H9 (cell line): ENCODE measurements around the gene CCL17. TPM values are rescaled to one million over a fixed set of nuclear protein-coding genes. Genes with fewer than 3 reads are reported as not detected.
A peak's percentile ranks its signal among the peaks of the same experiment; 100 is the strongest.

ENCODE experiments used
- DNase-seq: peaks from one replicate; pipeline ENCODE4 v3.0.0-alpha.2; 2017
- H2AFZ ChIP-seq: one replicate; pipeline ENCODE4 v1.6.1; 2013; ENCODE audit warnings: mild to moderate bottlenecking, low read length, control low read depth, moderate library complexity
- H2AK5ac ChIP-seq: 2 replicates; pipeline ENCODE4 v1.6.1; 2013; ENCODE audit warnings: low read length, control low read depth, mixed read lengths; ENCODE audit not compliant: insufficient read length
- H2BK120ac ChIP-seq: one replicate; pipeline ENCODE4 v1.6.1; 2013; ENCODE audit warnings: low read depth, mild to moderate bottlenecking, low read length, control low read depth, inconsistent platforms; ENCODE audit not compliant: poor library complexity, severe bottlenecking
- H2BK12ac ChIP-seq: 2 replicates; pipeline ENCODE4 v1.6.1; 2013; ENCODE audit warnings: low read length, control low read depth, mixed read lengths, low read depth; ENCODE audit not compliant: insufficient read length
- H2BK15ac ChIP-seq: 2 replicates; pipeline ENCODE4 v1.6.1; 2013; ENCODE audit warnings: low read depth, low read length, control low read depth
- H2BK20ac ChIP-seq: one replicate; pipeline ENCODE4 v1.6.1; 2013; ENCODE audit warnings: low read depth, mild to moderate bottlenecking, low read length, control low read depth, inconsistent platforms; ENCODE audit not compliant: poor library complexity, severe bottlenecking
- H2BK5ac ChIP-seq: 2 replicates; pipeline ENCODE4 v1.6.1; 2013; ENCODE audit warnings: low read length, control low read depth, mixed read lengths; ENCODE audit not compliant: insufficient read length
- H3K14ac ChIP-seq: 2 replicates; pipeline ENCODE4 v1.6.1; 2013; ENCODE audit warnings: low read length, control low read depth; ENCODE audit not compliant: insufficient read depth
- H3K18ac ChIP-seq: 2 replicates; pipeline ENCODE4 v1.6.1; 2013; ENCODE audit warnings: low read depth, mild to moderate bottlenecking, mixed read lengths, low read length, control low read depth; ENCODE audit not compliant: insufficient read length
- H3K23ac ChIP-seq: 2 replicates; pipeline ENCODE4 v1.6.1; 2013; ENCODE audit warnings: low read length, control low read depth, mixed read lengths, low read depth; ENCODE audit not compliant: insufficient read length
- H3K23me2 ChIP-seq: 2 replicates; pipeline ENCODE4 v1.6.1; 2013; ENCODE audit warnings: low read depth, mild to moderate bottlenecking, mixed read lengths, low read length, control low read depth; ENCODE audit not compliant: insufficient read length, poor library complexity, severe bottlenecking
- H3K27ac ChIP-seq: 2 replicates; pipeline ENCODE4 v1.5.1; 2013; ENCODE audit warnings: low read length, control low read depth, mixed read lengths, low read depth; ENCODE audit not compliant: insufficient read length
- H3K27me3 ChIP-seq: 2 replicates; pipeline ENCODE4 v1.6.1; 2013; ENCODE audit warnings: low read length, control low read depth, inconsistent platforms; ENCODE audit not compliant: insufficient read depth
- H3K4ac ChIP-seq: 2 replicates; pipeline ENCODE4 v1.6.1; 2013; ENCODE audit warnings: low read depth, mild to moderate bottlenecking, control low read depth, inconsistent platforms, low read length, moderate library complexity
- H3K4me1 ChIP-seq: 2 replicates; pipeline ENCODE4 v1.6.1; 2013; ENCODE audit warnings: low read length, control low read depth, inconsistent platforms; ENCODE audit not compliant: insufficient read depth
- H3K4me2 ChIP-seq: 2 replicates; pipeline ENCODE4 v1.6.1; 2013; ENCODE audit warnings: low read length, control low read depth, mixed read lengths; ENCODE audit not compliant: insufficient read length, insufficient read depth
- H3K56ac ChIP-seq: 2 replicates; pipeline ENCODE4 v1.6.1; 2013; ENCODE audit warnings: low read depth, mild to moderate bottlenecking, mixed read lengths, low read length, control low read depth; ENCODE audit not compliant: insufficient read length
- H3K79me1 ChIP-seq: 2 replicates; pipeline ENCODE4 v1.6.1; 2013; ENCODE audit warnings: low read depth, mild to moderate bottlenecking, moderate library complexity, low read length, control low read depth, inconsistent platforms; ENCODE audit not compliant: insufficient read depth, poor library complexity, severe bottlenecking
- H3K79me2 ChIP-seq: 2 replicates; pipeline ENCODE4 v1.6.1; 2013; ENCODE audit warnings: low read length, control low read depth, inconsistent platforms; ENCODE audit not compliant: insufficient read depth
- H3K9ac ChIP-seq: 2 replicates; pipeline ENCODE4 v1.6.1; 2013; ENCODE audit warnings: low read length, control low read depth, mixed read lengths; ENCODE audit not compliant: insufficient read length; ENCODE audit errors: extremely low read depth
- H3K9me3 ChIP-seq: one replicate; pipeline ENCODE4 v1.6.1; 2013; ENCODE audit warnings: low read depth, low read length, inconsistent platforms; ENCODE audit not compliant: control insufficient read depth
- H3T11ph ChIP-seq: one replicate; pipeline ENCODE4 v1.6.1; 2013; ENCODE audit warnings: mild to moderate bottlenecking, low read length, control low read depth, inconsistent platforms
- H4K20me1 ChIP-seq: one replicate; pipeline ENCODE4 v1.6.1; 2013; ENCODE audit not compliant: control insufficient read depth, insufficient read length, insufficient read depth
- H4K5ac ChIP-seq: 2 replicates; pipeline ENCODE4 v1.6.1; 2013; ENCODE audit warnings: low read depth, mild to moderate bottlenecking, mixed read lengths, low read length, control low read depth; ENCODE audit not compliant: insufficient read length
- H4K8ac ChIP-seq: replicated peaks from 2 replicates; pipeline ENCODE4 v1.6.1; 2013; ENCODE audit warnings: low read length, control low read depth, mixed read lengths, low read depth; ENCODE audit not compliant: insufficient read length
- H4K91ac ChIP-seq: 2 replicates; pipeline ENCODE4 v1.6.1; 2013; ENCODE audit warnings: low read depth, mild to moderate bottlenecking, moderate library complexity, mixed read lengths, low read length, control low read depth; ENCODE audit not compliant: insufficient read length
- H3K27ac Mint-ChIP-seq, 3 experiments: 2 replicates in 2 of 3; 3 replicates in 1 of 3; pipeline ENCODE4 v1.8.0; 2020 to 2021; ENCODE audit warnings: mixed read lengths in 3 of 3, mild to moderate bottlenecking in 1 of 3, moderate library complexity in 1 of 3
- H3K27me3 Mint-ChIP-seq: 2 replicates; pipeline ENCODE4 v1.8.0; 2021; ENCODE audit warnings: low read depth, mild to moderate bottlenecking, moderate library complexity, mixed read lengths
- H3K36me3 Mint-ChIP-seq, 3 experiments: 2 replicates in 2 of 3; 3 replicates in 1 of 3; pipeline ENCODE4 v1.8.0; 2020 to 2021; ENCODE audit warnings: low read depth in 3 of 3, mixed read lengths in 3 of 3; ENCODE audit not compliant: insufficient read depth in 1 of 3
- H3K4me1 Mint-ChIP-seq, 2 experiments: 2 replicates each; pipeline ENCODE4 v1.8.0; 2020; ENCODE audit warnings: mixed read lengths in 2 of 2
- H3K4me3 Mint-ChIP-seq, 2 experiments: 2 replicates in 1 of 2; 3 replicates in 1 of 2; pipeline ENCODE4 v1.8.0; 2020 to 2021; ENCODE audit warnings: mild to moderate bottlenecking in 2 of 2, mixed read lengths in 2 of 2, moderate library complexity in 1 of 2
- H3K9me3 Mint-ChIP-seq, 2 experiments: 2 replicates in 1 of 2; 3 replicates in 1 of 2; pipeline ENCODE4 v1.8.0; 2020; ENCODE audit warnings: mild to moderate bottlenecking in 2 of 2, mixed read lengths in 2 of 2, moderate library complexity in 1 of 2
- WGBS: extraction: QIAGEN DNeasy Blood & Tissue Kit; methylation state at CpG from one replicate; pipeline ENCODE4 v1.1.7; 2013; ENCODE audit warnings: missing lambda C conversion rate, low lambda C conversion rate, mixed read lengths; ENCODE audit not compliant: insufficient read length; ENCODE audit errors: extremely low coverage; 5-methylcytosine and 5-hydroxymethylcytosine counted together
- total RNA-seq: library from RNA; stranded (reverse); gene quantifications from 2 replicates; pipeline ENCODE4 v1.2.1, GENCODE V29; 2021
- TF ChIP-seq, protein P1 (sequence below): fragments of 200-600 bp; sonication (generic); conservative IDR thresholded peaks from 3 replicates; pipeline ENCODE4 v1.8.0; 2021; ENCODE audit warnings: antibody characterized with exemption, mild to moderate bottlenecking

Gene CCL17
- total RNA-seq, 1 experiment from 2014 or later: not detected

GRCh38 chr16:57357330-57358085, 47.1 kb upstream of the CCL17 start:
- TF ChIP-seq, protein P1, sequence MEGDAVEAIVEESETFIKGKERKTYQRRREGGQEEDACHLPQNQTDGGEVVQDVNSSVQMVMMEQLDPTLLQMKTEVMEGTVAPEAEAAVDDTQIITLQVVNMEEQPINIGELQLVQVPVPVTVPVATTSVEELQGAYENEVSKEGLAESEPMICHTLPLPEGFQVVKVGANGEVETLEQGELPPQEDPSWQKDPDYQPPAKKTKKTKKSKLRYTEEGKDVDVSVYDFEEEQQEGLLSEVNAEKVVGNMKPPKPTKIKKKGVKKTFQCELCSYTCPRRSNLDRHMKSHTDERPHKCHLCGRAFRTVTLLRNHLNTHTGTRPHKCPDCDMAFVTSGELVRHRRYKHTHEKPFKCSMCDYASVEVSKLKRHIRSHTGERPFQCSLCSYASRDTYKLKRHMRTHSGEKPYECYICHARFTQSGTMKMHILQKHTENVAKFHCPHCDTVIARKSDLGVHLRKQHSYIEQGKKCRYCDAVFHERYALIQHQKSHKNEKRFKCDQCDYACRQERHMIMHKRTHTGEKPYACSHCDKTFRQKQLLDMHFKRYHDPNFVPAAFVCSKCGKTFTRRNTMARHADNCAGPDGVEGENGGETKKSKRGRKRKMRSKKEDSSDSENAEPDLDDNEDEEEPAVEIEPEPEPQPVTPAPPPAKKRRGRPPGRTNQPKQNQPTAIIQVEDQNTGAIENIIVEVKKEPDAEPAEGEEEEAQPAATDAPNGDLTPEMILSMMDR: no peak

More at GRCh38 chr16:57357330-57358085, 47.1 kb upstream of the CCL17 start:
- Histone ChIP-seq H3K4me2 (no peak overlapping the region), H3K9ac (no peak overlapping the region), H4K91ac (no peak overlapping the region), H3K23me2 (no peaks in the 10 kb centered on the region), H3K79me1 (no peaks in the 10 kb centered on the region), H2AK5ac (no peak overlapping the region), H3K18ac (no peak overlapping the region), H3K79me2 (no peaks in the 10 kb centered on the region), H4K8ac (peak overlapping the region; percentile 89), H2BK12ac (no peak overlapping the region), H3K27me3 (no peaks in the 10 kb centered on the region), H4K5ac (no peak overlapping the region), H3K4me1 (no peaks in the 10 kb centered on the region), H2AFZ (no peak overlapping the region), H2BK20ac (no peak overlapping the region), H2BK5ac (no peak overlapping the region), H3K9me3 (no peaks in the 10 kb centered on the region), H4K20me1 (no peaks in the 10 kb centered on the region), H3K14ac (0 out of 2 replicates have a peak overlapping the region, but pooled peaks have one; percentile 31), H3K27ac (no peak overlapping the region), H3K56ac (no peak overlapping the region), H3T11ph (no peak overlapping the region), H3K23ac (no peak overlapping the region), H2BK15ac (no peak overlapping the region), H2BK120ac (no peak overlapping the region), H3K4ac (no peak overlapping the region)
- H3K36me3 Mint-ChIP-seq: no peaks in the 10 kb centered on the region
- DNase-seq: no peak
- H3K27ac Mint-ChIP-seq: peak overlapping the region in 1 of 3 experiments; percentile 64; a peak in 2 of 7 replicates
- H3K9me3 Mint-ChIP-seq: no peaks in the 10 kb centered on the region
- no peak overlapping the region for H3K4me3 Mint-ChIP-seq
- peaks cover 0 to 4% of the 10 kb centered on the region in 2 experiments; a peak in 2 of 4 replicates for H3K4me1 Mint-ChIP-seq
- peaks cover 1% of the 10 kb centered on the region for H3K27me3 Mint-ChIP-seq
- no CpG with 5 or more reads among the region's 9 CpGs for WGBS
